Measurements from ENCODE around the gene IRS1.

Gene IRS1

GRCh38 chr2:226825056-226825455 is 25.4 kb upstream of the IRS1 start:
- DNase-seq (ENCODE audit: low spot score) = no peak

- DNase-seq (ENCODE audit: low spot score) = no peak
These were observed 19.3 kb upstream of the IRS1 start for GRCh38 chr2:226818930-226819329.

GRCh38 chr2:226813148-226813701 is 13.6 kb upstream of the IRS1 start:
- DNase-seq (ENCODE audit: low spot score) = no peak

GRCh38 chr2:226803410-226803809 is 3.8 kb upstream of the IRS1 start:
- no peak for DNase-seq (ENCODE audit: low spot score)

GRCh38 chr2:226802573-226802972 is 3.0 kb upstream of the IRS1 start:
- DNase-seq (ENCODE audit: low spot score) = peak; percentile 67

- DNase-seq (ENCODE audit: low spot score) = peak; percentile 77
These were observed 1.5 kb upstream of the IRS1 start for GRCh38 chr2:226800941-226801784.

GRCh38 chr2:226799976-226800940 is 638 bp upstream of the IRS1 start:
- no peak for DNase-seq (ENCODE audit: low spot score)

- DNase-seq (ENCODE audit: low spot score) = peak; percentile 34
These were observed 1.0 kb downstream of the IRS1 start for GRCh38 chr2:226798422-226799210.

- DNase-seq (ENCODE audit: low spot score) = no peak
These were observed 1.6 kb downstream of the IRS1 start for GRCh38 chr2:226797989-226798421.

- DNase-seq (ENCODE audit: low spot score) = no peak
These were observed 2.2 kb downstream of the IRS1 start for GRCh38 chr2:226797289-226797988.

- no peak for DNase-seq (ENCODE audit: low spot score)
These were observed 2.8 kb downstream of the IRS1 start for GRCh38 chr2:226796840-226797288.

GRCh38 chr2:226796012-226796839 is 3.4 kb downstream of the IRS1 start:
- no peak for DNase-seq (ENCODE audit: low spot score)

GRCh38 chr2:226795281-226796011 is 4.2 kb downstream of the IRS1 start:
- no peak for DNase-seq (ENCODE audit: low spot score)

- no peak for DNase-seq (ENCODE audit: low spot score)
These were observed 4.9 kb downstream of the IRS1 start for GRCh38 chr2:226794751-226795171.

GRCh38 chr2:226794196-226794661 is 5.4 kb downstream of the IRS1 start:
- DNase-seq (ENCODE audit: low spot score) = no peak

GRCh38 chr2:226793646-226794045 is 6.0 kb downstream of the IRS1 start:
- no peak for DNase-seq (ENCODE audit: low spot score)

GRCh38 chr2:226792155-226792881 is 7.3 kb downstream of the IRS1 start:
- no peak for DNase-seq (ENCODE audit: low spot score)

GRCh38 chr2:226791487-226792081 is 8.0 kb downstream of the IRS1 start:
- peak; percentile 90 for DNase-seq (ENCODE audit: low spot score)
